Stimulated activated CD8-positive, alpha-beta memory T cell treated with anti-CD3 and anti-CD28 coated beads, Interleukin-7, amount 100 ng/mL, for 48 hours (primary cell): Measurements from ENCODE around the gene PPM1B.
A peak's percentile ranks its signal among the peaks of the same experiment; 100 is the strongest.
"Not testable (repeated sequence)": the region's sequence is repeated elsewhere in the genome, so short reads cannot be mapped to it uniquely, and the experiment has no call there.

Experiments used
- DNase-seq, 2 donors: peaks; one replicate each; pipeline ENCODE4 v3.0.0-alpha.2; 2020; ENCODE audit warnings: low read depth in 1 of 2; ENCODE audit errors: extremely low read depth in 1 of 2

The PPM1B gene

GRCh38 chr2:44168681-44169154, at the start of gene PPM1B:
Gene PPM1B (plus strand): TSS chr2:44168875. CDS start chr2:44201200, 32,325 bp downstream.
- DNase-seq, result peak; percentile 98 to 99

GRCh38 chr2:44119878-44120277, 48.8 kb upstream of the PPM1B start:
- DNase-seq, result no peak

GRCh38 chr2:44120428-44120827, 48.2 kb upstream of the PPM1B start:
- DNase-seq, result peak in 1 of 2 donors; percentile 9

GRCh38 chr2:44121899-44122298, 46.8 kb upstream of the PPM1B start:
- no peak for DNase-seq

- no peak for DNase-seq
Measured at GRCh38 chr2:44124500-44124899, 44.2 kb upstream of the PPM1B start.

GRCh38 chr2:44126106-44126797, 42.4 kb upstream of the PPM1B start:
- DNase-seq, result no peak

GRCh38 chr2:44130441-44130840, 38.2 kb upstream of the PPM1B start:
- DNase-seq, result no peak

- DNase-seq, result no peak
Measured at GRCh38 chr2:44131177-44131576, 37.5 kb upstream of the PPM1B start.

- DNase-seq, result not testable (repeated sequence)
Measured at GRCh38 chr2:44133602-44134001, 35.1 kb upstream of the PPM1B start.

GRCh38 chr2:44134848-44135247, 33.8 kb upstream of the PPM1B start:
- DNase-seq, result no peak

- DNase-seq, result no peak
Measured at GRCh38 chr2:44135296-44135695, 33.4 kb upstream of the PPM1B start.

GRCh38 chr2:44135771-44136170, 32.9 kb upstream of the PPM1B start:
- DNase-seq, result no peak

GRCh38 chr2:44136252-44136651, 32.4 kb upstream of the PPM1B start:
- DNase-seq, result no peak

- no peak for DNase-seq
Measured at GRCh38 chr2:44137048-44137447, 31.6 kb upstream of the PPM1B start.

GRCh38 chr2:44137872-44138551, 30.7 kb upstream of the PPM1B start:
- DNase-seq, result no peak

GRCh38 chr2:44139741-44140140, 28.9 kb upstream of the PPM1B start:
- DNase-seq, result no peak

GRCh38 chr2:44142306-44142705, 26.4 kb upstream of the PPM1B start:
- no peak for DNase-seq

- DNase-seq, result no peak
Measured at GRCh38 chr2:44143701-44144100, 25.0 kb upstream of the PPM1B start.

GRCh38 chr2:44148999-44149398, 19.7 kb upstream of the PPM1B start:
- no peak for DNase-seq

GRCh38 chr2:44150473-44150872, 18.2 kb upstream of the PPM1B start:
- DNase-seq, result no peak

GRCh38 chr2:44152865-44153669, 15.6 kb upstream of the PPM1B start:
- no peak for DNase-seq
